GM18858 (cell line): ENCODE data around the gene NDUFS2.
"Not testable (repeated sequence)": the region's sequence is repeated elsewhere in the genome, so short reads cannot be mapped to it uniquely, and the experiment has no call there.

Source experiments
- ATAC-seq: cut with Tn5 transposase; IDR thresholded peaks from one replicate; pipeline ENCODE4 v1.9.1; 2021; ENCODE audit not compliant: unreplicated experiment

The NDUFS2 gene

DNA sequence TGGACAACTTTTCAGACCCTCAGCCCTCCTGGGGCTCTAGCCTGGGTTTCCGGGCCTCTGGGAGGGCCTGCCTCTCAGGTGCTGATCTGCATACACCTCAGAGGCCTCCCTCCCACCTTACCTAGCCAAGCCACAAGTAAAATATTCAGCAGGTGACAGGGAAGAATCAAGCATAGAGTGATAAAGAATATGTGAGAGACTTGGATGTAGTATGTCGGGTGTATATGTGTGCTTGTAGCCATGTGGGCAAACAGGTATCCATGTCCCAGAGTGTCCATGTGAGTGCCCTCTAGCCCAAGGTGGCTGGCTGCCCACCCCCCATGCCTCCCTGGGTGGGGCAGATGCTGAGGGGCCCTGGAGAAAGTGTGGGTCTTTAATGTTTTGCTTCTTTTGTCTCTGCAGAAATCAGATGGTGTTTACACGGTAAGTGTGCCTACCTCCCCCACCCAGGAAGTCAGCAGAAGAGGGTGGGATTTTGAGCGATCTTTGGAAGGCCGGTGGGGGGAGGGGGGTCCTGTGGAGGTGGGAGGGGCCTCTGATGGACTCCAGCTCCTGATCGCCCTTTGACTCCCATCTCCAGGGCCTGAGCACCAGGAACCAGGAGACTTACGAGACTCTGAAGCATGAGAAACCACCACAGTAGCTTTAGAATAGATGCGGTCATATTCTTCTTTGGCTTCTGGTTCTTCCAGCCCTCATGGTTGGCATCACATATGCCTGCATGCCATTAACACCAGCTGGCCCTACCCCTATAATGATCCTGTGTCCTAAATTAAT lies 16.3 kb downstream of the NDUFS2 start:
- no peak for ATAC-seq

DNA sequence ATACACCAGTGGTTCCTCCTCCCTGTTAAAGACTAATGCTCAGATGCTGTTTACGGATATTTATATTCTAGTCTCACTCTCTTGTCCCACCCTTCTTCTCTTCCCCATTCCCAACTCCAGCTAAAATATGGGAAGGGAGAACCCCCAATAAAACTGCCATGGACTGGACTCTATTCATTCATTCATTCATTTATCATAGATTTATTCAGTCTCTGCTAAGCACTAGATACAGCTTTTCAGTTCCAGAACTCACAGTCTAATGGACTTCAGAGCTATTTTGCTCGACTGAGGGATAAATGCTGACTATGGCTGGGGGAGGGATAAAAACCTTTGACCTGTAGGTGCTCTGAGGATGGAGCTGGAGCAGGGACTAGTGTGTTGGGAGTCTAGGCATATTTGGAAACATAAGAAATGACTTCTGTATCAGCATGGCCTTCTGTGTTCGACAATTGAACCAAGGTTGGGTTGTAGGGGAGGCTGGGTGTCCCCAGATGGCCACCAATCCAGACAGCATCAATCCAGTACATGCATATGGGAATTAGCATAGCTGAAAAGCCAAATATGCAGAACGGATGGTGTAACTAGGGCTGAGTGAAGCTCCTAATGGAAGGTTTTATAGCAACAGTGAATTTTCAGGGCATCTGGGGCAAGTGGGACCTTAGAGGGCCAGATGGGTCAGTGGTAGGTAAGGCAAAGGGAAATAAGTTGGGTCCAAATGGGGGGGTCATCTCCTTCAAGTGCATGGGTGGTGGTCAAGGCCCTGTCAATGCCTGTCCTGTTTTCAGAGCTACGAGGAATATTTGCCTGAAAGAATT lies 17.1 kb downstream of the NDUFS2 start:
- no peak for ATAC-seq

DNA sequence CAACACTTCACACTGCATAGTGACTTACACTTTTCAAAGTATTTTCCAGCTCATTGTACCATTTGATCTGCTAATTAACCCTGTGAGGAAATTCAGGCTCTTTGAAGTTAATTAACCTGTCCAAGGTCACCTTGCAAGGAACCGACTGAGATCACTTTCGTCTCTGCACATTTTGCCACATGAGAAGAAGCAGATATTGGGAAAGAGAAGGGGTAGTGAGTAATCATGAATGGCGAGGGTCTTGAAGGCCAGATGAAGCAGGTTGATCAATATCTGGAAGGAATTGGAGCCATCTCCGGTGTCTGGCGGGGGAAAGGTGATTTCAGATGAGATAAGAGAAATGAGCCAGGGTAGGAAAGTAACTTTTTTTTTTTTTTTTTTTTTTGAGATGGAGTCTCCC lies 17.8 kb downstream of the NDUFS2 start:
- no peak for ATAC-seq

DNA sequence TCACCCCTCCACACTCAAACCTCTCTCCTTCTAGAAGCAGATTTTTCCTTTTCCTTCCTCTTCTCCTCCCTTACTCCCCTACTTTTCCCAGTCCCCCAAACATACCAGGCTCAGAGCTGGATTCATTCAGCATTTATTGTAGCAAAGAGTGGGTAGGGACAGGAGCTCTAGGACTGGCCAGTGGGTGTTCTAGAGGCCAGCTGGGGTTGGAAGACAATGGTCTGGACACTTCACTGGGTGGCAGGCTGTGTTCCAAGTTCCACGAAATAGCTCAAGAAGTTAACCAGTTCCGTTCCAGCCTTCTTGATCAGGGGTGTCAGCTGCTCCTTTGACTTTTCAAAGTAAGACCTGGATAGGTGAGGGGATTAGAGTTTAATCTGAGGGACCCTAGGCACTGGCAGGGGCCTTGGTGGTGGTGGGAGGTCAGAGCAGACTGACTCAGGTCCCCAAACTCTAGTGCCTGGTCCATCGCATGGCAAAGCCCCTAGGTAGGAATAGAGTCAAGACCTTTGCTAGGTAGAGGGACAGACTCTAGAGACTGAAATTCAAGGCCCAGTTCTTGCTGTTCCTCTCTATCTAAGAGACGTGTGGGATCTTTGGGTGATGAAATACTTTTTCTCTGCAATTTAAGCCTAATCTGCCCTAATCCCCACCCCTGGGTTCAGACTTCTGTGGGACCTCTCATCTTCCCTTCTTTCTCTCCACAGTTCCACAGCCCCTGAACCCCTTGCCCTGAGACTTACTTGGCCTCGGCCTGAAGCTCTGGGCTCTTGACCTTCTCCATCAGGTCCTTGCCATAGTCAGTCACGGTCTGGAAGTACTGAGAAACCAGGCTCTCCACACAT lies 20.2 kb downstream of the NDUFS2 start:
- no peak for ATAC-seq

DNA sequence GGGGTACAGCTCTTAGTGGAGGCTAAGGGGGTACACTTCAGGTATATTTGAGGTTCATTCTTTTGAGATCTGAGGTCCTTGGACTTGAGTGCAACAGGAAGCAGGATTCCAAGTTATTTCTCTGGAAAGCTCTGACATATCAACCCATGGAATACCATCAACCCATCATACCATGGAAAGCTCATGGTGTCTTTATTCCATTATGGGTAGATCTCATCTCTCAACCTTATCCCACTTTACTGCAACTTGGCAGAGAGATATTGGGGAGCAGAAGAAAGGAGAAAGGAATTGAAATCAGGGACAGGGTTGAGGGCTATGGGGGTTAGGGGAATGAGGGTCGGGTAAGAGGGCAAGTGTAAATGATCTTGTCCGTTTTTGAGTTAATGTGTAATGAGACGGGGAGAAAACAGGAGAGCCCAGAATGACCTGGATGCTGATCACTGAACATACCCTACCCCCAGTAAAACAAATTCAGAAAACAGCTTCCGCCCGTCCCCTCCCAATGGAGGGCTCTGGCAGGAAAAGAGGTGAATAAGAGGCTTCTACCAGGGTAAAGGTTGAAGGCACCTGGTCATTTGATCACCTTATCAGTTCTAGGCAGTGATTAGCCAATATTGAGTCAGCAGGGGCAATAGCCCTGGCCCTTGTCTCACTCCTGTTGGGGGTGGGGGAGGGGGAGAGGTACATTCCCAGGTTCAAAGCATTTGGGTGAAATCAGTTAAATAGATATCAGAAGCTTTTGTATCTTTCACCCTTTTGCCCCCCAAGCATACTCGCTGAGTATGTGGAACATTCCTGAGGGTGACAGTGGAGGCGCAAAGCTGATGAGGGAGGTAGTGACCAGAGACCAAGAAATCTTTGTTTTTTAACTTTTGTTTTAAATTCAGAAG lies 21.9 kb downstream of the NDUFS2 start:
- ATAC-seq = no peak

DNA sequence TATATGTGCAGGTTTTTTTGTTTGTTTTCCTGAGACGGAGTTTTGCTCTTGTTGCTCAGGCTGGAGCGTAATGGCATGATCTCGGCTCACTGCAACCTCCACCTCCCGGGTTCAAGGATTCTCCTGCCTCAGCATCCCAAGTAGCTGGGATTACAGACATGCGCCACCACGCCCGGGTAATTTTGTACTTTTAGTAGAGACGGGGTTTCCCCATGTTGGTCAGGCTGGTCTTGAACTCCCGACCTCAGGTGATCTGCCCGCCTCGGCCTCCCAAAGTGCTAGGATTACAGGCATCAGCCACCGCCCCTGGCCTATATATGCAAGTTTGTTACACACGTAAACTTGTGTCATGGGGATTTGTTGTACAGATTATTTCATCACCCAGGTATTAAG lies 22.5 kb downstream of the NDUFS2 start:
- not testable (repeated sequence) for ATAC-seq

DNA sequence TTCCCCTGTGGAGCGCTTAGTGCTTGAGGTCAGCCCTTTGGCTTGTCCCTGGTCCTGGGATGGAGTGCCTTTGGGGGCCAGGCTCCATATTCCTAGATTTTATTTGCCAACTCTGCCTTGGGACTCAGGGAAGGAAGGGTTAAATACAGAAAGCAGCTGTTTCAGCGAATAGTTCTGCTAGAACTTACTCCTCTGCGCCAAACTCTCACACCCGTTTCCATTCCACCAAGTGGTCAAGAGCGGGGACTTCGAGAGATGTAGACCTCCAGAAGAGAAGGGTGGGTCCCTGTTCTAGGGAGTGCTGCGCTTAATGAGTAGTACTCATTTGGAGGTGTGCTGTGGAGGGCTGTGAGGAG lies 23.0 kb downstream of the NDUFS2 start:
- ATAC-seq = no peak

DNA sequence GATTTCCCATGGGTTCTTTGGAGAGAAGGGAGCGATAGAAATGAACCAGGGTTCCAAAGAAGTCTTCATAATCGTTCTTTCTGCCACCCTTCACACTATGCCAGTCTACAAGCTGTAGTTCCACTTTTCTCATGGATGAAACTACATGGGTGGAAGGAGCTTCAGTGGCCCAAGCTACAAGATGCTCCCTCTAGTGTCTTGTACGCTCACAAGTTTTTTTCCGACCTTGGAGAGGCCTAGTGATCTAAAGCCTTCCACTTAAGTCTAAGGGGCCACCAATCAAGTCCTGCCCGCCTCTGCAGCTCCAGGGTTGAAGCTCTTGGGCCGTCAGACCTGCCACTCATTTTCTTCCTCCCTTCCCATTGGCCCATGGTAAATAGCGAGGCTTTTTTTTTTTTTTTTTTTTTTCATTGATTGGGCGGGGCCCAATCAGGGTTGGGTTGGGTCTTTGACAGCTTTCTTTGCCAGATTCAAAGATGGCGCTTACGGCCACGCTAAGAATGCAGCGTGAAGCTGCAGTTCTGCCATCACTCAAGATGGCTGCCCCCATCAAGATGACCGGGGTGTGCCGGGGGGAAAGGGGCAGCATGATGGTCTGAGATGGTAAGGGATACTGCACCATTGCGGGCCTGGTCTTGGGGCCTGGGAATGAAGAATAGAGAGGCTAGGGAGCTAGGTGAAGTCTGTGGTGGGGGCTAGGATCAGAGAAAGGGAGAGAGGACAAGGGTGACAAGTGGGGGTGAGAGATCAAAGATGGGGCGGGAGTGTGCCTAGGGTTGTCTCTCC lies 23.6 kb downstream of the NDUFS2 start, which contains the start of gene TOMM40L:
Gene TOMM40L, plus strand, starts transcription at position 527 of the 786 bp plus-strand sequence. CDS start 430 bp downstream, outside the sequence.
- peak; percentile 89 for ATAC-seq

DNA sequence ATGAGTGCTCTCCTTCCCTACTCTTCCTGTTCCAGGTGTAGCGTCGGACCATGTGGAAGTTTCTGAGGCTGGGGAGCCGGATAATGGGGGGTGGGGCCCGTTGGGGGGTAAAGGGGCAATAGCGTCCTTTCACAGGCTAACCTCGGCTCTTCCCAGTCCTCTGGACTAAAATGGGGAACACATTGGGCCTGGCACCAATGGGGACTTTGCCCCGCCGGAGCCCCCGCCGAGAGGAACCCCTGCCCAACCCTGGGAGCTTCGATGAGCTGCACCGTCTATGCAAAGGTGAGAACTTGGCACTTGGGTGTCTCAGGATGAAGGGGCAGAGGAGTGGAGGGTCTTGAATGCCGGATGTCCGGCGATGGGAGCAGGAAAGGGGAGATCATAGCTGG lies 24.1 kb downstream of the NDUFS2 start:
- no peak for ATAC-seq

DNA sequence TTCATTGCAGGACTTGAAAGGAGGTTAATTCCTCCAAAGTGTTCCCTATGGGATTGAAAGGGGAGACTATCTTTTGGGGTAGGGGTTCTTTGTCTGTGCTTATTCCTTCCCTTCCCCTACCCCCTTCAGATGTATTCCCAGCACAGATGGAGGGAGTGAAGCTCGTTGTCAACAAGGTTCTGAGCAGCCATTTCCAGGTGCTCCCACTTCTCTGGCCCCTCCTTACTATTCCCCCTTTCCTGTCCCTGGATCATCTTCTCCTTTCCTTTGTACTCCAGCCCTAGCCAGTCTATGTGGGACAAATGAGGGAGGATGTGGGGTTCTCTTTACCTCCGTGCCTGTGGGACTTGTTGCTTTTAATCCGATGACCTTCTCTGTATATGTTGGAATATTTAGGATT lies 24.6 kb downstream of the NDUFS2 start:
- no peak for ATAC-seq

DNA sequence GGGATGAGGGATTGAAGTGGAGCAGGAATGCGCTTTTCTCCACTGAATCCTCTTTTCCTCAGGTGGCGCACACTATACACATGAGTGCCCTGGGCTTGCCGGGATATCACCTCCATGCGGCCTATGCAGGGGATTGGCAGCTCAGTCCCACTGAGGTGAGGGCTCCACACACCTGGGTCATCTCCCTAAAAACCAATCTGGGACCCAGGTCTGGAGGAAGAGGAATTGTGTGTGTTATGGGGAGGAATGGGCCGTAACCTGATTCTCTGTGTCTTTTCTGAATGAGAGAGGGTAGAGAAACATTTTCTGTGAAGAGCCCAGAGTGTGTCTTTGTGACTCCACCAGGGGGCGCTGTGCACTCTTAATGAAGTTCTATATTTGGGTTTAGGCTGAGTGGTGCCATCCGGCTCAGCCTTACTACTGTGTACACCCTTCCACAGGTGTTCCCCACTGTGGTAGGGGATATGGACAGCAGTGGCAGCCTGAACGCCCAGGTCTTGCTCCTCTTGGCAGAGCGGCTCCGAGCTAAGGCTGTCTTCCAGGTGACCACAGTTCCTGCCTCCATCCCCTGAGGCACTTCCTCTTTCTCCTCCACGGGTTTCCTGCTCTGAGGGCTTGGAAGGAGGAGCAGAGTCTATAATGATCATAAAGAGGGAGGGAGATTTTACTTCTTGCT lies 25.2 kb downstream of the NDUFS2 start:
- no peak for ATAC-seq

DNA sequence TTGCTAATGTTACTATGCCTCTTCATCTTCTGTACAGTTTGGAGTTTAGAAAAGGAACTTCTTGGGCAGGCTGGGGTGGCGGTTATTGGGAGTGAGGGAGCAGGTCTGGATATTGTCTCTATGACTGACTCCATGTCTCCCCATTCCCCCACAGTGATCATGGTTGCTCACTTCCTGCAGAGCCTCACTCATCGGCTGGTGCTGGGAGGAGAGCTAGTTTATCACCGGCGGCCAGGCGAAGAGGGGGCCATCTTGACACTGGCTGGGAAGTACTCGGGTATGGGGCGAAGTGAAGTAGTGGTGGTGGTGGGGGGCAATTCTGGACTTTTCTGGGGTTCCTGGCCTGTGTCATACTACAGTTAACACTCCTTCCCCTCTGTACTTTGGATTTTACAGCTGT lies 25.9 kb downstream of the NDUFS2 start:
- ATAC-seq = no peak

DNA sequence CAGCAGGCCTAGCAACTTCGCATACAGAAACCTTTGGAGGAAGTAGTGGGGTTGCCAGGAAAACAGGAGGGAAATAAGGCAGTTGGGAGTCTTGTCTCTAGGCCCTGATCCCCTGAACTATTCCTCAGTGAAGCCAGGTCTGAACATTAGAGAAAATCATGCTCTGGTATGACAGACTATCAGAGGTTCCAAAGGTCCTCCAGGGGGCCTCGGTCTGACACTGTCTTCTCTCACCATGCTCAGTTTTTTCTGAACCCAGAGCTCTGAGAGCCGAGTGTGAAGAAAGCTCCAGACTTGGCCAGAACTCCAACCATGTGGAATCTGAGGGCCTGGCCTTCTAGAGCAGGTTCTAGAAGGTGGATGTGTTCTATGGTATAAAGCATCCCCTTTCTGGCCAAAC lies 27.7 kb downstream of the NDUFS2 start:
- ATAC-seq = no peak

DNA sequence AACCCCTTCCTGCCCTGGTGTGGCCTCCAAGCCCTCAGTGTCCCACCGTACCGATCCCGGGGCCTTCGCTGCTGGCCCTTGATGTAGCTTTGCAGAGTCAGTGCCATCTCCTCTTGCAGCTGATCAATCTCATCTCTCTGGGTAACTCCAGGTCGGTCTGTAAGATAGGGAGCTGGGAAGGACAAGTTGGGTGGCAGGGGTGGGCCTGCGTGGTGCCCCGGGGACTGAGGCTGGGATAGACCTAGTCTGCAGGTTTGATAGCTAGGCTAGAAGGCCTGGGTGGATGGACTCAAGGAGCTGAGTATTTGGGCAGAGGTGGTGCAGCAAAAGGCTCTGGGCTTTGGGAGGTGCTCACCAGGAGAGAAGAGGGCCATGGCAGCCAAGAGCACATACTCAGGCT lies 28.6 kb downstream of the NDUFS2 start:
- no peak for ATAC-seq

DNA sequence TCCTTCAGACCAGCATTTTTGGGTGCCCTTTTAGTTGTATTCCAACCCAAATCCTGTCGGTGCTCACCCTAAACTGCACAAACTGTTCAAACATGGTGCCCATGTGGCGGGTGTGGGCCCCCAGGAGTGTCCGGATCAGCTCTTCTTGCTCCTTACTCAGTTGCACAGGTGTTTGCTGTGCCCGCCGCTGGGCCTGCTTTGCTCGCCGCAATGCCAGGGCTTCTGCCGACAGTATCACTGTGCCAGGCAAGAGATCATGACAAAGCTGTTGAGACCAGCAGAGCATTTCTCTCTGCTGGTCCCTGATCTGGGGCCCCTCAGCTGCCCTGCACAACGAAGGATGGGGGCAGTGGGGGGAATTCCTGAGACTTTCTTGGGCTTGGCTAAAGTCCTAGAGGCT lies 30.9 kb downstream of the NDUFS2 start:
- ATAC-seq = no peak

DNA sequence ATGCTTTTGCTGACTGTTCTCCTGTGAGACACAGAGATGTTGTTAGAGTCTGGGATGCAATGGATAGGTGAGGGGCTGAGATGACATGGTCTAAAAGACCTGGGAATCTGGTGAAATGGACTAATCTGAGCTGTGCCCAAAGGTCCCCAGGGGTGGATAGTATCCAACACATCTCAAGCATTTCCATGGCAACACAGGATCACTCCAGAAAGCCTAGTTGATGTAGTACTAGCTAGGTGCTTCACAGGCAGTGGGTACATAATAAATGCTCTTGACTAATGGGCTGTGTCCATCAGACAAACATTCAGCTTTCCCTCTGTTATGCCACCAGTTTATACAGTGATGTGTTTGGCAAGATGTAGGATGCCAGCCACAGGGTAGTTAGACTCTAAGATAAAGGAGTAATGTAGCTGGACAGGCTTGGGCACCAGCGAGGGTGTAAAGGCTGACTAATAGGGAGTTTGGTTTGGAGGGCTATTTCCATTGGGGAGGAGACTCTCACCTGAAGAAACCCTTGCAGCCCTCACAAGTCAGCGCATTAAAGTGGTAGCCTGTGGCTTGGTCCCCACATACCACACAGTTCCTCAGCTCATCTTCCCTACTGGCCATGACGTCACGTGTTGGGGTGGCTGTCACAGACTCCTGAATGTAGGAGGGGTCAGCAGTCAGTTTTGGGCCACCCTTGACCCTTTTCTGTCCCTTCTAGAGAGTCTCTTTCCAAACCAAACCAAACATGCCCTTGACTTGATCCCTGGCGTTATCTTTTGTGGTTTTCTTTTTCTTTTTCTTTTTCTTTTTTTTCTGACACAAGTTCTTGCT lies 34.0 kb downstream of the NDUFS2 start:
- no peak for ATAC-seq

DNA sequence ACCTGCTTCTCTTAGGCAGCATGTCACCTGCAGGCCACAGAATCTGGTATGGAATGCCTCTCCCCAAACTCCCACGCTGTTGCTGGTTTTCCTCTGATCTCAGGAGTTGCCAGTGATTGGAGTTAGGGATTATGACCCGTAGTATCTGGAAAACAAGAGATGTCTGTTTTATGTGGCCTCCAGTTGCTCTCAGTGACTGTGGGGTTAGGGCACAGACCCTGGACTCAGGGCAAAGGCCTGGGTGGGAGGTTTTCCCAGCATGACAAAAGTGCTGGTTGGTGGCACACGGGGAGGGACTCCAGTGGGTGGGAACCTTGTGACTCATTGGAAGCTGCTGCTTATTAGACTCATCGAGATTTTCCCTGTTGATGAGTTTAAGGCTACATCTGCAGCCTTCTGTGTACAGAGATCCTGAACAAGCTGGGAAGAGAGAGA lies 35.9 kb downstream of the NDUFS2 start, which contains the start of gene NR1I3:
Gene NR1I3, minus strand, starts transcription at position 165 of the 435 bp plus-strand sequence. CDS start 1,638 bp downstream, outside the sequence.
- ATAC-seq = no peak

DNA sequence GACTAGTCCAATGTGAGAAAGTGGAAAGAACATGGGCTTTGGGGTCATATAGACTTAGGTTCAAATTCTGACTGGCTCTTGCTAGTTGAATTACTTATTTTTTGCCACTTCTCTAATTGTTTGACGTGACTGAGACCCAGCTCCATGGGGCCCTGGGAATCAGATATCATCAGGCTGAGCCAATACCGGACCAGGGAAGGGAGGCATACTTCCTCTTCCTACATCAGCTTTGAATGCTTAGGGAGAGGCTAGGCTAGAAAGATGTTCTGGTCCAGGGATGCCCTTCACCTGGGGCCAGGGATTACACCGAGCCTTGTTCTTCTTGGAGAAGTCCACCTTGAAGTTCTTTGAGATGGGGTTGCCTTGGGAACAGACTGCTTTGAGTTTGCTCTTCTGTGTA lies 39.5 kb downstream of the NDUFS2 start:
- no peak for ATAC-seq
